ENCODE data around the gene DISP2. TPM values are rescaled to one million over a fixed set of nuclear protein-coding genes. Genes with fewer than 3 reads are reported as not detected.

The DISP2 gene
- total RNA-seq, 1 donor from 2014 or later: 3.5 TPM

- peak; percentile 78 for DNase-seq (ENCODE audit: low spot score)
Measured at GRCh38 chr15:40421246-40422157, 63.5 kb downstream of the DISP2 start.

DNA sequence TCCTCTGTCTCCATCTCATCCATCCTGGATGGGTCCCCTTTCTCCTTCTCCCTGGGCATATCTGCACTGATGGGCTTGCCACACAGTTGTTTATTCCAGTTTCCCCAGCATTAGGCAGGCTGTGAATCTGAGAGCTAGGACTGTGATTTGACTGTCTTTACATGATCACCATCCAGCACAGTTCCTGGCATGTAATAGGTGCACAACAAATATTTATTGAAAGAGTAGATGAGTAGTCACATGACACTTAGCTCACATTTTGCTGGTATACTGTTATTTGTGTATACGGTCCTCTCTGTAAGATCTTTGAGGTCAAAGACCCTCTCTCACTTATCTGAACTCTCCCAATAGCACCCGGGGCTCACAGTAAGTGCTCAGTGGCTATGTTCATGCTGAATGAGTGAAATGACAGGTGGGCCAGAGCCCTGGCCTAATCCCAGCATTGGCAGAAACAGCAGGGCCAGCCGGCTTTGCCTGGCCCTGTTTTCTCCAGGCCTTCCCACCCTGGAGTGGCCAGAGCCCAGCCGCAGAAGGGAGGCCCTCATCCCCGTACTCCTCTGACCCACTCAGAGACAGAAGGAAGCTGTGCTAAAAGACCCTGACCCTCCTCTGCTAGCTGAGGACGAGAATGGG lies 66.6 kb downstream of the DISP2 start:
- DNase-seq (ENCODE audit: low spot score): no peak

- DNase-seq (ENCODE audit: low spot score): no peak
Measured at GRCh38 chr15:40425681-40426080, 67.7 kb downstream of the DISP2 start.

DNA sequence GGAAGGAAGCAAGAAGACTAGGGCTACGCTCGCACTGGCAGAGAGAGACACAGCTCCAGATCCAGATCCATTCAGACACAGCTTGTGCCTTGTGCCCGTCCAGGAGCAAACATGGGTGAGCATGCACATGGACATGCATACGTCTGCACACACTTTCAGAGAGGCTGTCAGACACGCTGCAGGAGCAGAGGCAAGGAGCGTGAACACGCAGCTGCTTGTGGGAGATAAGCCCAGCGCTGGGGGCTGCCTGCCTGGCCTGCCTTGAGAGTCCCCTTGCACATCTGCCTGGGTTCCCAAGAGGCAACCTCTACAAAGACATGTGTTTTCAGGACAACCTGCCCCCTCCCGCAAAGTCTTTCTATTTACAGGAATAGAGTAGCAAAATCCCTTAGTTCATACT lies 69.2 kb downstream of the DISP2 start:
- no peak for DNase-seq (ENCODE audit: low spot score)

- no peak for DNase-seq (ENCODE audit: low spot score)
Measured at GRCh38 chr15:40428185-40428584, 70.2 kb downstream of the DISP2 start.

Other genes with a start within 250 kb of the DISP2 start
- gene BMF, start 249.3 kb upstream of the DISP2 start, total RNA-seq: 36.2 TPM
- gene BUB1B, start 197.2 kb upstream of the DISP2 start, total RNA-seq: 1.4 TPM
- 7.9 TPM for gene PAK6, start 119.2 kb upstream of the DISP2 start, total RNA-seq
- 1.6 TPM for gene ANKRD63, start 75.2 kb upstream of the DISP2 start, total RNA-seq
- gene PLCB2, start 50.3 kb upstream of the DISP2 start, total RNA-seq: 36.4 TPM
- gene INAFM2, start 34.5 kb upstream of the DISP2 start, total RNA-seq: 44.2 TPM
- 107 TPM for gene CCDC9B, start 17.3 kb upstream of the DISP2 start, total RNA-seq
- 9.1 TPM for gene PHGR1, start 7.2 kb upstream of the DISP2 start, total RNA-seq
- 12.2 TPM for gene KNSTRN, start 24.5 kb downstream of the DISP2 start, total RNA-seq
- gene IVD, start 47.6 kb downstream of the DISP2 start, total RNA-seq: 123 TPM
- 33.1 TPM for gene BAHD1, start 82.7 kb downstream of the DISP2 start, total RNA-seq
- gene CHST14, start 112.8 kb downstream of the DISP2 start, total RNA-seq: 15.8 TPM
- gene CCDC32, start 206.8 kb downstream of the DISP2 start, total RNA-seq: 33.0 TPM
- gene RPUSD2, start 211.1 kb downstream of the DISP2 start, total RNA-seq: 8.1 TPM
- gene KNL1, start 236.0 kb downstream of the DISP2 start, total RNA-seq: 2.3 TPM